SJSA1 (cell line): ENCODE results near the gene NSD2. TPM values are rescaled to one million over a fixed set of nuclear protein-coding genes. Genes with fewer than 3 reads are reported as not detected.

Source experiments
- DNase-seq, 2 experiments: peaks; one replicate each; pipeline ENCODE4 v3.0.0-alpha.2; 2015 to 2020; ENCODE audit warnings: low spot score in 2 of 2, low read depth in 1 of 2
- H3K27ac ChIP-seq: fragments of 250-450 bp; sonication (Bioruptor Pico); 2 replicates; pipeline ENCODE4 v1.5.1; 2020; ENCODE audit warnings: mild to moderate bottlenecking, moderate library complexity
- H3K27me3 ChIP-seq: fragments of 250-450 bp; sonication (Bioruptor Pico); replicated peaks from 2 replicates; pipeline ENCODE4 v1.5.1; 2020; ENCODE audit warnings: mild to moderate bottlenecking, moderate library complexity
- H3K36me3 ChIP-seq: fragments of 250-450 bp; sonication (Bioruptor Pico); 2 replicates; pipeline ENCODE4 v1.5.1; 2020; ENCODE audit warnings: mild to moderate bottlenecking
- H3K4me1 ChIP-seq: fragments of 250-450 bp; sonication (Bioruptor Pico); replicated peaks from 2 replicates; pipeline ENCODE4 v1.6.1; 2021; ENCODE audit warnings: mild to moderate bottlenecking
- H3K4me3 ChIP-seq: fragments of 250-450 bp; sonication (Bioruptor Pico); 2 replicates; pipeline ENCODE4 v1.5.1; 2020; ENCODE audit warnings: mild to moderate bottlenecking
- H3K9me3 ChIP-seq: fragments of 250-450 bp; sonication (Bioruptor Pico); replicated peaks from 2 replicates; pipeline ENCODE4 v1.5.1; 2020; ENCODE audit warnings: mild to moderate bottlenecking
- total RNA-seq: library from RNA; depleted of rRNA; stranded (reverse); fragments of >200 nt; shearing (Covaris generic); gene quantifications from 2 replicates; pipeline ENCODE4 v1.2.3, GENCODE V29; 2014

The NSD2 gene
- total RNA-seq, 1 experiment from 2014 or later, result 35.9 TPM

DNA sequence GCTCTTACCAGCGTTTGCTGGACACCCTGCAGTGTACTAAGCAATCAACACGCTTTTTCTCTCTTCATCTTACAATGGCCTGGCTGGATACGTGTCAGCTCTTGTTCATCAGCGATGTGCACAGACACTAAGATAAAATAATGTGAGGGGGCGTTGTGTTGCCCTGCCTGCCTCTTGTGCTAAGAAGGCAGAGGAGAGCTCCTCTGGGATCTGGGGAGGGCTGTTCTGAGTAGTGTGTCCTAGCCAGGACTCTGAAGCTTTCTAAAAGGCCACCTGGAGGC, 87.9 kb downstream of the NSD2 start:
- no peak overlapping the region for H3K4me3 ChIP-seq
- no peak overlapping the region for H3K27ac ChIP-seq
- peaks cover 37% of the 10 kb centered on the region for H3K36me3 ChIP-seq
- no peaks in the 10 kb centered on the region for H3K4me1 ChIP-seq
- H3K27me3 ChIP-seq, result no peaks in the 10 kb centered on the region
- H3K9me3 ChIP-seq, result no peaks in the 10 kb centered on the region
- DNase-seq, result no peak

DNA sequence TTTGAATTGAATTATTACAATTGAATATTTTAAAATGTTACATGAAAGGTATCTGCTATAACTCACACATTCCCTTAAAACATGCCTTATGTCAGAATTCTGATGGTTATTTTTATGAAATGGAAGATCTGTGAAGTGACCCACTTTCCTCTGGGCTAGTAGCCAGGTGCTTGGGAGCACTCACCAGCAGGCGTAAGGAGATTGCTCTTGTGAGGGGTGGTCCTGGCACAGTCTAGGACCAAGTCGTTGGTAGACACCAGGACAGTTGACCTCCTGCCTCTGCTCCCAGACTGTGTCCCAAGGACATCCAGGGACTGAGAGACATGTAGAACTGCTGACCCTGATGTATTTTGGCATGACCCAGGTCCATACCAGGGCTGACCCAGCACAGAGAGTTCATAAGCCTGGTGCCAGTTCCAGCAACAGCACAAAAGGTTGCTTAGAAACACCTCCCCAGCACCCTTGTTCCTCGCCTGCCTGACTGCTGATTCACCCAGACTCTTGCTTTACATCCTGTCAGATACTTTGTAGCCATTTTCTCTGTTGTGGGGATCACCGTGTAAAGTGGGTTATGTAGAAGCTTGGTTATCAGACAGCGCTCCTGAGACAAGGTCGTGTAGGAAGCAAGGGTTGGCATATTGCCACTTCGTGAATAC, 89.1 kb downstream of the NSD2 start:
- Histone ChIP-seq H3K27me3 (no peaks in the 10 kb centered on the region), H3K4me3 (no peak overlapping the region), H3K36me3 (peaks cover 38% of the 10 kb centered on the region), H3K9me3 (no peaks in the 10 kb centered on the region), H3K4me1 (no peaks in the 10 kb centered on the region), H3K27ac (no peak overlapping the region)
- DNase-seq, result no peak

GRCh38 chr4:1961038-1961437, 89.8 kb downstream of the NSD2 start:
- Histone ChIP-seq H3K27ac (no peak overlapping the region), H3K9me3 (no peaks in the 10 kb centered on the region), H3K4me3 (no peak overlapping the region), H3K27me3 (no peaks in the 10 kb centered on the region), H3K4me1 (no peaks in the 10 kb centered on the region), H3K36me3 (peaks cover 39% of the 10 kb centered on the region)
- DNase-seq, result no peak

DNA sequence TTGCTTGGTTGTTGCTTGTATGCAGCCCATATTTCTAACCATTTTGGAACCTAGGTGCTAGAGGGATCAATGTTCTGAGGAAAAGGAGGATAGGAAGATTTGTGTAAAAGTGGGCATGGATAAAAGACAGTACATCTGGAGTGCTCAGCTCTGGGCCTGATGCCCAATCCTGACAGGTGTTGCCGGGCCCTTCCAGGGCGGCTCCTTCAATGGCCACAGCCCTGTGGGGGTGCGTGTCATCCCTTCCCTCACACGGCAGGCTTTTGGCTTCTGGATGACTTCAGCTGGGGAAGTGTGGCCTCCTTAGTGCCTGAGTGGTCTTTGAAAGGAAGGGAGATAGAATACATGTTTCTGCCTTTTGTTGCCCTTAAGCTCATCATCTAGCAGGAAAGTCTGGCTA, 90.4 kb downstream of the NSD2 start:
- no peaks in the 10 kb centered on the region for H3K9me3 ChIP-seq
- no peaks in the 10 kb centered on the region for H3K27me3 ChIP-seq
- peaks cover 37% of the 10 kb centered on the region for H3K36me3 ChIP-seq
- no peak overlapping the region for H3K27ac ChIP-seq
- DNase-seq, result no peak
- H3K4me1 ChIP-seq, result no peaks in the 10 kb centered on the region
- H3K4me3 ChIP-seq, result no peak overlapping the region

DNA sequence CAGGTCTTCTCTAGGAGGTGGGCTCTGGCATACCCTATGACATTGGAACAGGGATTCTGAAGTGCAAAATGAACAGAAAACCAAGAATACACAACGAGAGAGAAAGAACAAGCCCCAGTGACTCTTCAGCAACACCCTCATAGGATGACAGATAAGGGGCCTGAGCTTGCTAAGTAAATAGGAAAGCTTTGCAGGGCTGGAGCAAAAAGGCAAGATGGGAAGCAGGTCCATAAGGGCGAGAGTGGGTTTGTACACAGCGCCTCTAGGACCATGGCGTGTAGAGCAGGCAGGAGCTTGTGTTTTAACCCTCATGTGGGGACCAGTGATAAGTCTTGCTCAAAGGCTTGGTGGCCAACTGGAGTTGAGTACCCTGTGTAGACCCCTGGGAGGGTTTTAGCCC, 91.8 kb downstream of the NSD2 start:
- H3K9me3 ChIP-seq, result no peaks in the 10 kb centered on the region
- DNase-seq, result no peak
- no peaks in the 10 kb centered on the region for H3K27me3 ChIP-seq
- peaks cover 38% of the 10 kb centered on the region for H3K36me3 ChIP-seq
- H3K27ac ChIP-seq, result no peak overlapping the region
- no peak overlapping the region for H3K4me3 ChIP-seq
- no peaks in the 10 kb centered on the region for H3K4me1 ChIP-seq

- H3K4me3 ChIP-seq, result no peak overlapping the region
- H3K4me1 ChIP-seq, result no peaks in the 10 kb centered on the region
- no peak overlapping the region for H3K27ac ChIP-seq
- H3K36me3 ChIP-seq, result peaks cover 36% of the 10 kb centered on the region
- no peaks in the 10 kb centered on the region for H3K9me3 ChIP-seq
- DNase-seq, result no peak
- H3K27me3 ChIP-seq, result no peaks in the 10 kb centered on the region
These were observed 93.2 kb downstream of the NSD2 start for GRCh38 chr4:1964443-1964842.

GRCh38 chr4:1964971-1965370, 93.8 kb downstream of the NSD2 start:
- Histone ChIP-seq H3K4me3 (no peak overlapping the region), H3K4me1 (no peaks in the 10 kb centered on the region), H3K27me3 (no peaks in the 10 kb centered on the region), H3K9me3 (no peaks in the 10 kb centered on the region), H3K36me3 (peaks cover 32% of the 10 kb centered on the region), H3K27ac (no peak overlapping the region)
- DNase-seq, result no peak

DNA sequence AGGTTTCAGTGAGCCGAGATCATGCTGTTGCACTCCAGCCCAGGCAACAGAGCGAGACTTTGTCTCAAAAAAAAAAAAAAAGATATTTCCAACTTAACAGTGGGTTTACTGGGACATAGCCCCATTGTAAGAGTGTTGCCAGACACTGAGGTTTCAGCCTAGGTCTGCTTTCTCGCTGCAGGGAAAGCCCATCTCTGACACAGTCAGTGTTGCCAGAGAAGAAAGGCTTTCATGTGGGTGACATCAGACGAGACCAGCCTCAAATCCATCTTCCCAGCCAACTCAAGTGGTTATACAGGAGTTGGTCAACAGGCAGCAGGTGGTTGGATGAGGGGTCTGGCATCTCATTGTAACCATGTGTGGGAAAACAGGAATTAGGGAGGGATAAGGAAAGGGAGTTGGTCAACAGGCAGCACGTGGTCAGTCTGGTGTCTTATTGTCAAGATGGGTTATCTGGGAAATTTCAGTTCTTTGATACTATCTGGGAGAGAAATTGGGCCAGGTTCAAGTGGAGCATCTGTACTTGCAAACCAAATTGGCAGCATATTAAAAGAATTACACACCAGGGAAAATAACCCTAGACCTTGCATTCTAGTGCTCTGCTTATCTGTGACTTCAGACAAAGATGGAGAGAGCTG, 96.4 kb downstream of the NSD2 start:
- H3K4me3 ChIP-seq, result no peak overlapping the region
- peaks cover 22% of the 10 kb centered on the region for H3K36me3 ChIP-seq
- no peaks in the 10 kb centered on the region for H3K9me3 ChIP-seq
- no peak for DNase-seq
- H3K27me3 ChIP-seq, result no peaks in the 10 kb centered on the region
- H3K4me1 ChIP-seq, result no peaks in the 10 kb centered on the region
- H3K27ac ChIP-seq, result no peak overlapping the region

DNA sequence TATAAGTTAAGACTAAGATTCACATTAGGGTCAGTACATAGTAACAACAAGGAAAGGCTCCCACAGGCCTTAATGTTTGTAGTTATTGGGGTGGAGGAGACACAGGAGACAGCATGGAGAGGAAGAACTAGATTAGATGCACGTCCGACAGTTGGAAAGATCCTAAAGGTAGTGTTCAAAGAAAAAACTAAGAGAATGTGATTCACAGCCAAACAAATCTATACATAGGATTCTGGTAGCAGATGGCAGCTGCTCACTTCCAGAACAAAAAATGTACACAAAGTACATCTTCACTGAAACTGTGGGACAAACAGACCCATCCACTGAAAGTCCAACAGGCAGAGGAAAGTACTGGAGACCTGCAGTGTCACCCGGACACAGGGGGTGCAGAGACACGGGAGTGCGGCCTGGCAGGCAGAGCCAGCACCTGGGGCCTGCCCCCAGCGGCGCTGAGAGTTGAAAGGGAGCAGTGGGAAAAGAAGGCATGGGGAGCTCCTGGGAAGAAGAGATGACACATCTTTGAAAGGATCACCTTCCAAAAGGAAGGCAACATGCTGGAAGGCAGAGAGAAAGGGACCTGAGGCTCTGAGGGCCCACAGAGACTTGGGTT, 97.6 kb downstream of the NSD2 start:
- Histone ChIP-seq H3K36me3 (peaks cover 28% of the 10 kb centered on the region), H3K4me3 (no peak overlapping the region), H3K27me3 (no peaks in the 10 kb centered on the region), H3K9me3 (no peaks in the 10 kb centered on the region), H3K4me1 (no peaks in the 10 kb centered on the region), H3K27ac (no peak overlapping the region)
- no peak for DNase-seq

- Histone ChIP-seq H3K4me1 (no peaks in the 10 kb centered on the region), H3K36me3 (peaks cover 37% of the 10 kb centered on the region), H3K4me3 (no peak overlapping the region), H3K27ac (no peak overlapping the region), H3K9me3 (no peaks in the 10 kb centered on the region), H3K27me3 (no peaks in the 10 kb centered on the region)
- no peak for DNase-seq
These were observed 98.9 kb downstream of the NSD2 start for GRCh38 chr4:1969928-1970723.

GRCh38 chr4:1970926-1971325, 99.7 kb downstream of the NSD2 start:
- H3K9me3 ChIP-seq, result no peaks in the 10 kb centered on the region
- no peaks in the 10 kb centered on the region for H3K27me3 ChIP-seq
- no peak for DNase-seq
- peaks cover 40% of the 10 kb centered on the region for H3K36me3 ChIP-seq
- H3K4me3 ChIP-seq, result no peak overlapping the region
- H3K4me1 ChIP-seq, result no peaks in the 10 kb centered on the region
- no peak overlapping the region for H3K27ac ChIP-seq

GRCh38 chr4:1971456-1972200, 100.4 kb downstream of the NSD2 start:
- Histone ChIP-seq H3K27me3 (no peaks in the 10 kb centered on the region), H3K4me3 (no peak overlapping the region), H3K36me3 (peaks cover 45% of the 10 kb centered on the region)

DNA sequence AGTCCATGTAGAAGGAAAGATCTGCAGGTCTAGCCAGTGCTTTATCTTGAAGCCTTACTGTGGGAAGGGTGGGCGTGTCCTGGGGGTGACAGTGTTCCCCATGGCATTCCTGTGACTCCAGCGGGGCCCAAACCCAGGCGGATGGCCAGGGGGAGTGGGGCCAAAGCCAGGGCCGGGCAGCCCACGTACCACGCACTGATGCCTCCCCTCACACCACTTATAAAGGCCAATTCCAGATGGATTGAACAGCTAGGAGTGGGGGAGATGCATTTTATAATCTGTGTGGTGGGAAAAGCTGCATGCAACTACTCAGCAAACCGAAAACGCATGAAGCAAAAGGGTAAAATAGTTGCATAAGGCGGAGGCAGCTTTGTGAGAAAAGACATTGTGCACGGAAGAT, 101.2 kb downstream of the NSD2 start:
- Histone ChIP-seq H3K27ac (no peak overlapping the region), H3K4me3 (no peak overlapping the region), H3K36me3 (peaks cover 53% of the 10 kb centered on the region), H3K27me3 (no peaks in the 10 kb centered on the region), H3K9me3 (no peaks in the 10 kb centered on the region), H3K4me1 (no peaks in the 10 kb centered on the region)
- no peak for DNase-seq

More at GRCh38 chr4:1971456-1972200, 100.4 kb downstream of the NSD2 start:
- Histone ChIP-seq H3K27ac (no peak overlapping the region), H3K4me1 (no peaks in the 10 kb centered on the region), H3K9me3 (no peaks in the 10 kb centered on the region)
- DNase-seq, result no peak
